HG02759 (cell line): ENCODE measurements around the gene SPIN4.
"Not testable (repeated sequence)": the region's sequence is repeated elsewhere in the genome, so short reads cannot be mapped to it uniquely, and the experiment has no call there.

Experiments used
- ATAC-seq: cut with Tn5 transposase; IDR thresholded peaks from one replicate; pipeline ENCODE4 v1.9.1; 2021; ENCODE audit warnings: mild to moderate bottlenecking, moderate library complexity; ENCODE audit not compliant: unreplicated experiment

The SPIN4 gene

GRCh38 chrX:63350941-63351616, at the start of gene SPIN4:
Gene SPIN4, minus strand, starts transcription at chrX:63351332. Its CDS starts 513 bp downstream, at chrX:63350819.
- peak; percentile 96 for ATAC-seq

DNA sequence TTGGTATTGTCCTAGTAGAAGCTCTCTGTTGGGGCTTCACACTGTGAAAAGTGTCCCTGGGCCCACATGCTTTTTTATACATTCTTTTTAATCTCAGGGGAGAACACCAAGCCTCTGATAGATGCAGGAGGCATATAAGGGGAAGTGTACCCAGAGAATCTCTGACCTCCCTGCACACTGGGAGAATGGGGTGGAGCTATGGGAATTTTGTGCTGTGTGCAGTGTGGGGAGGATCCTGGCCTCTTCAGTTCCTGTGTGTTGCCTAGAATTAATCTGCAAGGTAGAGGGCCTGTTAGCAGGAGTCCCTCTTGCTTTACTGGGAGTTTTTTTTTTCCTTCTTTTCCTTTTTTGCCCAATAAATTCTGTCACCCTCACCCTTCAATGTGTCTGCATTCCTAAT, 49.2 kb upstream of the SPIN4 start:
- no peak for ATAC-seq

DNA sequence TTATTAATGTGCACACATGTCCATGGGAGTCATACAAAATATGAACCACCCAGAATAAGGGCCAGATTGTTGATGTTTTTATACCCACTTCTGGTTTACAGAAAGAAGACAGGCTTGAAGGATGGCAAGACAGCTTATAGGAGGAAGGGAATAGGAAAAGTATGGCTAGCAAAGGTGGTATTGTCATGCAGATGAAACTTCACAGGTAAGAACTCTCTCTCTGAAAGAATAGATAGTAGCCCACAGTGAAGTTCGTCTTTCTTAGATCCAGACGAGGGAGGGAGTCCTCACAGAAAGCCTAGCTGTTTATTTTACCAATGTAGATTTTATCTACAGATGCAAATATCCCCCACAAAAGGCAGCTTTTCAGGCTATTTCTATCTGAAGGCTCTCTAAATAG, 43.7 kb upstream of the SPIN4 start:
- no peak for ATAC-seq

DNA sequence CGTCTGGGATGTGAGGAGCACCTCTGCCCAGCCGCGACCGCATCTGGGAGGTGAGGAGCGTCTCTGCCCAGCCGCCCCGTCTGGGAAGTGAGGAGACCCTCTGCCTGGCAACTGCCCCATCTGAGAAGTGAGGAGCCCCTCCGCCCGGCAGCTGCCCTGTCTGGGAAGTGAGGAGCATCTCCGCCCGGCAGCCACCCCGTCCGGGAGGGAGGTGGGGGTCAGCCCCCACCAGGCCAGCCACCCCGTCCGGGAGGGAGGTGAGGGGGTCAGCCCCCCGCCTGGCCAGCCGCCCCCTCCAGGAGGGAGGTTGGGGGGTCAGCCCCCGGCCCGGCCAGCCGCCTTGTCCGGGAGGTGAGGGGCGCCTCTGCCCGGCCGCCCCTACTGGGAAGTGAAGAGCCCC, 42.0 kb upstream of the SPIN4 start:
- not testable (repeated sequence) for ATAC-seq

GRCh38 chrX:63387411-63387810, 36.3 kb upstream of the SPIN4 start:
- ATAC-seq, result no peak

DNA sequence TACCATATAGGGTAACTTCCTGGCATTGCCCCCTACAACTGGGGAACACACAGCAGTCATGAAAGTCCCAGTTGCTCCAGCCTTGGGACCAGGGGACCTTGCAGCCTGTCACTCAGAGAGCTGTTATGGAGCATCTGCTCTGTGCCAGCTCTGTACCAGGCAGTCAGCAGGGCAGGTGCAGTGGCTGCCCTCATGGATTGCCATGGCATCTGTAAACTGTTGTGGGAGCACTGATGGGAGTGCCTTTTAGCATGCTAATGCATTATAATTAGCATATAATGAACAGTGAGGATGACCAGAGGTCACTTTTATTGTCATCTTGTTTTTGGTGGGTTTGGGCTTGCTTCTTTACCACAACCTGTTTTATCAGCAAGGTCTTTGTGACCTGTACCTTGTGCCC, 33.1 kb upstream of the SPIN4 start:
- ATAC-seq, result not testable (repeated sequence)

DNA sequence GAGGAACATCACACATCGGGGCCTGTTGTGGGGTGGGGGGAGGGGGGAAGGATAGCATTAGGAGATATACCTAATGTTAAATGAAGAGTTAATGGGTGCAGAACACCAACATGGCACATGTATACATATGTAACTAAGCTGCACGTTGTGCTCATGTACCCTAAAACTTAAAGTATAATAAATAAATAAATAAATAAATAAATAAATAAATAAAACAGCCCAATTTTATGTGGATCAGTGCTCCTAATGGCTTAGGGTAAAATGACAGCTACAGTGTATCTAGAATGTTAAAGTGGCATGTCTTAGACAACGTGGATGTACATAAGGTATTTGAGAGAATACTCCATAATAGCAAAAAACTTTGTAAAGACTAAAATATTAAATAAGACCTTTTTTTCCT, 21.9 kb upstream of the SPIN4 start:
- ATAC-seq, result not testable (repeated sequence)

- not testable (repeated sequence) for ATAC-seq
Observed at GRCh38 chrX:63367699-63368098, 16.6 kb upstream of the SPIN4 start.

GRCh38 chrX:63363788-63364187, 12.7 kb upstream of the SPIN4 start:
- ATAC-seq, result no peak

DNA sequence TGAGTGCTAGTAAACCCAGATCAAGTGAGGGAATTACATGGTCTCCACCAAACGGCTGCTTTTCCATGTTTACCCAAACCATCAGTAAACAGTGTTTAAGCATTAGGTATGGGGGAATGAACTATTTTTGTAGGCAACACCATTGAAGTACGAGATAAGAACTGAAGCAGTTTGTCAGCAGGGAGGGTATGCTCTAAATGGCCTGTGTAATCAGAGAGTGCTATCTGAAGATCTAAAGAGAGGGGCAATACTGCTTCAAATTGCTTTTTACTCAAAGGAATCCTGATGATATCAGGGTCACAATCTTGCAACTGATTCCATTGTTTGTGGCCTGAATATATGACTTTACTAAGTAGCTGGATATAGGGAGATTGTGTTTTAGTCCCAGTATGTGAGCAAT, 10.4 kb upstream of the SPIN4 start:
- no peak for ATAC-seq

DNA sequence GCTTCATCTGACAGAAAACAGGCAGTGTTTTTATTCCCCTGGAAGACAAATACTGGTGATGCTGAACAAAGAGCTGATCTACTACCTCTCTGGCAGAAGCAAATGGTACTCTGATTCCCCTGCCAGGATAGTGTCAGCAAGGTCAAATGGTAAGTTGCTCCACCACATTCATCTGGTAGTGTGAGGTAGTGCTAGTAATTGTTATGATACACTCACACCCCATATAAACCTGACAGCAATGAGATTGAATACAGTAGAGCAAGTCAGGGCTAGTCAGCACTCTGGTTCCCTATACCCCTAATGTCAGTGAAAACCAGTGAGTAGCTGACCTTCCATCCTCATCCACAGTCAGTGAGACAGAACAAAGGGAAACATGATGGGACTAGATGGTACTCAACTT, 3.4 kb upstream of the SPIN4 start:
- ATAC-seq, result no peak

GRCh38 chrX:63350465-63350877, 661 bp downstream of the SPIN4 start:
- peak; percentile 40 for ATAC-seq

DNA sequence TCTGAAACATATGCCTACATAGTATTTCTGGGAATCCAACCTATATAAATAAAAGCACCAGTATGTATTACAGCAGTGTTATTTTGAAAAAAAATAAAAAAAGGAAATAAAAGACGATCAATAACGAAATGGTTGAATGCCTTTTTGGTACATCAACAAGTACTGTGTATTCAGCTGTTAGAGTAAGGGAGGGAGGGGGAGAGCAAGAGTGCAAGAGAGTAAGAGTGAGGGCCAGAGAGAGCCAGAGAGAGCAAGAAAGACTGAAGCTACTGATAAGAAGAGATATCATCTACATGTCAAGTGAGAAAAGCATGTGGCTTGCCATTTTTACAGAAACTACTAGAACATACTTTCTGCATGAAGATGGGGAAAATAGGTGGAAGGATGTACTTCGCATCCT, 1.8 kb downstream of the SPIN4 start:
- ATAC-seq, result no peak

- no peak for ATAC-seq
Observed at GRCh38 chrX:63330681-63331080, 20.5 kb downstream of the SPIN4 start.

DNA sequence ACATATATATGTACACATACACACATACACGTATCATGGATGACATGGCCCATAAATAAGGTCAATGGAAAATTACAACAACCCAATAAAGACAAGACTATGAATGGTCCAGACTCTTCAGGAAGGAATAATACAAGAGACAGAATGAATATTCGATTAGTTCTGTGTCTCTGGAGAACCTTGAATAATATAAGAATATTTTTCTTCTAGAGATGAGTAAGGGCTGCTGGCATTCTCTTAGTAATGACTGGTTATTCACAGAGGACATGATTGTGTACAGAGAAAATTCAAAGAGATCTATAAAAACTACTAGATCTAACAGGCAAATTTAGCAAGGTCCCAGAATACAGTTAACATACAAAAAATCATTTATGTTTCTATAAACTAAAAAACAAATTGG, 23.3 kb downstream of the SPIN4 start:
- no peak for ATAC-seq

- no peak for ATAC-seq
Observed at GRCh38 chrX:63299596-63299995, 51.5 kb downstream of the SPIN4 start.
